Left renal pelvis (tissue), 4 donors: ENCODE measurements around the gene SNAPIN. TPM values are rescaled to one million over a fixed set of nuclear protein-coding genes. Genes with fewer than 3 reads are reported as not detected.
"Not testable (repeated sequence)": the region's sequence is repeated elsewhere in the genome, so short reads cannot be mapped to it uniquely, and the experiment has no call there.

Experiments
- DNase-seq, 4 donors: peaks; one replicate each; pipeline ENCODE4 v3.0.0-alpha.2; 2013; ENCODE audit warnings: low read depth in 4 of 4, low spot score in 3 of 4
- polyA plus RNA-seq, 4 donors: library from polyadenylated mRNA; unstranded; fragments of 120-200 nt; gene quantifications; one replicate each; pipeline ENCODE4 v1.2.1, GENCODE V29; 2013; ENCODE audit not compliant: insufficient read length in 4 of 4

The SNAPIN gene
- polyA plus RNA-seq, 4 donors: 45.9 to 59.5 (median 52.3) TPM

DNA sequence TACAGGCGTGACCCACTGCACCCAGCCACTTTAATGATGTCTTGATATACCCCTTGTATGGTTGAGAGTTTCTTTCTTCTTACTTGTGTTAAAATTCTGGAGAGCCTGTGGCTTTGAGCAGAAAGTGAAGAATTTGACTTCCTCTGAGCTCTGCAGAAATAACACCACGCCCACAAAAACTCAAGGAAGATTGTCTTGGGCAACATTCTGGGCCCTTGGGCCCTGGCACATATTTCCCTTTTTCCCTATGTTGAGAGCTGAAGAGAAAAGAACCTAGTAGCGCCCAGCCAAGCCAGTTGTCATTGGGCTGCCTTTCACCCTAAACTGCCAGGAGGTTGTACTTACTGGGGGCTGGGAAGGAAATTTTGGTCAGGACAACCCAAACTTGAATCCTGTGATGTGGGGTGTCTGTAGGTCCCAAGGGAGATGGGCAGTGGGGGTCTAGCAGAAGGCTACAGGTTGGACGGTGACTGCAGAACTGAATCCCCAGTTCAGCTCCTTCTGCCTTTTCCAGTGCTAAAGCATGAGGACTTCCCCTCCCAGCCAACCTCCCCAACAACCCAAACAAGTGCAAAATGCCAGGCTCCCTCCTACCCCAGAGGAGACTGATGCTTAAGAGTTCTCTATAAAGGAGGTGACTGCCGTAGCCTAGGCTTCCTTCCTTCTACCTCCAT lies 11.7 kb upstream of the SNAPIN start:
- DNase-seq: no peak

- no peak for DNase-seq
Observed at GRCh38 chr1:153647346-153647714, 11.2 kb upstream of the SNAPIN start.

DNA sequence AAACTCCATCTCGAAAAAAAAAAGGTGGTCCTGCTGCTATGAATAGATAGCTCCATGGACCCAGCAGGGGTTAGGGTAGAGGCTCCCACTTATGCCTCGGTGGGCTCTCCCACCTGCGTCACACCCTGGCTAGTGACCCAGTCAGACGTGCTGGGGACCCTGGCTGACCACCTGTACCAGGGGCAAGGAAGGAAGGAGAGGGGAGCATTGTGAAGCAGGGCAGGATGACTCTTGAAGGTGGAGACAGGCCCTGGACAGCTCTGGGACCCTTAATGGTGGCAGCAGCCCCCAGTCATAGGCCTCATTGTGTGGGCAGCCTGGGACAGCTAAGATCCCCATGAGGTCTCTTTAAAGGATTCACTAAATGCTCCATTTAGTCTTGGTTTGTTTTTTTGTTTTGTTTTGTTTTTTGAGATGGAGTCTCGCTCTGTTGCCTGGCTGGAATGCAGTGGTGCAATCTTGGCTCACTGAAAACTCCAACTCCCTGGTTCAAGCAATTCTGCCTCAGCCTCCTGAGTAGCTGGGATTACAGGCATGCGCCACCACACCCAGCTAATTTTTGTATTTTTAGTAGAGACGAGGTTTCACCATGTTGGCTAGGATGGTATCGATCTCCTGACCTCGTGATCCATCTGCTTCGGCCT lies 10.4 kb upstream of the SNAPIN start:
- DNase-seq: no peak

GRCh38 chr1:153649137-153649862 lies 9.2 kb upstream of the SNAPIN start:
- no peak for DNase-seq

DNA sequence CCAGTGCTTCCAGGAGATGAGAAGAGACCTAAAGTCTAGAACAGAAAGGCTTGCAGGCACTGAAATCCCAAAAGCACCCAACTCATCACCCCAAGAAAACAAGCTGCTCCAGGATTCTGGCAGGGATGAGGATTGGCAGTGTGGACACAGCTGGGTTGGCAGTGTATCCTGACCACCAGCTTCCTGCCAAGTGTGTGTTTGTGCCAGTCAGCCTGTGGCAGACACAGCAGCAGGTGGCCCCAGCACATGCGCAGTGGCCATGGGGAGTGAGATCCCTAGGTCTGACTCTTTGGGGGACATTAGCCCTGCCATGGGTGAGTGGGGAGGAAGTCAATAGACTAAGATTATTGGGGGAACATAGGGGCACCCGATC lies 8.7 kb upstream of the SNAPIN start:
- no peak for DNase-seq

DNA sequence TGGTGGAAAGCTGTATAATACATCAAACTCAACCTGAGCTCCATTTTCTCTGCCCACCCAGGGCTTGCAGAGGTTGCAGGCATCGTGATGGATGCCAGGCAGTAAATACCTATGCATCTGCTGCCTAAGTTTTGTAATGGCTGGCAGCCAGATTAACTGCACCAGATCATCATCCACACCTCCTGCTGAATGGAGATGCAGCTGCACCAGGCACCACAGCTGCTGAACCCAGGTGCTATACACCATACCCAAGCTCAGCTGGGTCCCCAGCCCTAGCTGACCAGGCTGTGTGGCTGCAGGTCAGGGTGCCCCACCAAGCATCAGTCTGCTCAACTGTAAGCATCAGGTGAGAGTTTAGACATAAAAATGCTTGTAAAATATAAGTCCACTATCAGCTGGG lies 6.7 kb upstream of the SNAPIN start:
- no peak for DNase-seq

GRCh38 chr1:153652805-153653500 lies 5.5 kb upstream of the SNAPIN start:
- DNase-seq: no peak

GRCh38 chr1:153655333-153655732 lies 3.2 kb upstream of the SNAPIN start:
- no peak for DNase-seq

DNA sequence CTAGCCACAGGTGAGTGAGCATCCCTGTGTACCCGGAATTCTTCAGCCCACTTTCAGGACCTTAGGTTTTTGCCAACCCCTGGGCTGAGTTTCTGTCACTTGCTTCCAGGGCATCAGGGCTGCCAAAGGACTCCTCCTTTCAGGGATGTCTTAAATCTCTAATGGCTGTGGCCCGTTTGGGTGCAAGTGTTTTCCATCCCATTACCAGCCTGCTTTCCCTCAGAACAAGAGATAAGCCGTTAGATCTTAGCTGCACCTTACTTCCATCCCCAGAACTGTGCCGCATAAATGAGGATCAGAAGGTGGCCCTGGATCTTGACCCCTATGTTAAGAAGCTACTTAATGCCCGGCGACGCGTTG lies 652 bp downstream of the SNAPIN start:
- no peak for DNase-seq

GRCh38 chr1:153659656-153660055 lies 1.2 kb downstream of the SNAPIN start:
- no peak for DNase-seq

GRCh38 chr1:153661111-153661708 lies 2.7 kb downstream of the SNAPIN start:
- no peak for DNase-seq

- DNase-seq: no peak
Observed at GRCh38 chr1:153662269-153662668, 3.8 kb downstream of the SNAPIN start.

- no peak for DNase-seq
Observed at GRCh38 chr1:153663211-153663610, 4.7 kb downstream of the SNAPIN start.

DNA sequence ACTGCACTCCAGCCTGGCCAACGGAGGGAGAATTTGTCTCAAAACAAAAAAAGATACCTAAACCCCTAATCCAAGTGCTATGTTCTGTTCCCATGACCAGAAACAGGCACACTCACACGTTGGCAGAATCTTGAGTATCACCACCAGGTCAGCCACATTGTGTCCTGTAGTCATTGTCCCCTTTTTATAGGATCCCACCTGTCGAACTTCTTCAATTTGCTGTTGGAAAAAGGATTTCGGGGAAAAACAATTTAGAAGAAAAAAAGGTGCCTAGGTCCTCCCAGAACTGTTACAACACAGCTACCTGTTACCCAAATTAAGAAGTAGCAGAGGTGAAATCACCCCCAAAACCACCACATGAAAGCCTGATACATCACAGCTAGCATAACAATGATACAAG lies 8.9 kb downstream of the SNAPIN start:
- no peak for DNase-seq

DNA sequence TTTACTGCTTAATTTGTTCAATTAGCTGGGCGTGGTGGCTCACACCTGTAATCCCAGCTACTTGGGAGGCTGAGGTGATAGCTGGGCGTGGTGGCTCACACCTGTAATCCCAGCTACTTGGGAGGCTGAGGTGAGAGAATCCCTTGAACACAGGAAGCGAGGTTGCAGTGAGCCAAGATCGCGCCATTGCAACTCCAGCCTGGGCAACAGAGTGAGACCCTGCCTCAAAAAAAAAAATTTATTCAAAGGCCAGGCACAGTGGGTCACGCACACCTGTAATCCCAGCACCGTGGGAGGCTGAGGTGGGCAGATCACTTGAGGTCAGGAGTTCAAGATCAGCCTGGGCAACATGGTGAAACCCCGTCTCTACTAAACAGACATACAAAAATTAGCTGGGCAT lies 10.2 kb downstream of the SNAPIN start:
- DNase-seq: not testable (repeated sequence)

DNA sequence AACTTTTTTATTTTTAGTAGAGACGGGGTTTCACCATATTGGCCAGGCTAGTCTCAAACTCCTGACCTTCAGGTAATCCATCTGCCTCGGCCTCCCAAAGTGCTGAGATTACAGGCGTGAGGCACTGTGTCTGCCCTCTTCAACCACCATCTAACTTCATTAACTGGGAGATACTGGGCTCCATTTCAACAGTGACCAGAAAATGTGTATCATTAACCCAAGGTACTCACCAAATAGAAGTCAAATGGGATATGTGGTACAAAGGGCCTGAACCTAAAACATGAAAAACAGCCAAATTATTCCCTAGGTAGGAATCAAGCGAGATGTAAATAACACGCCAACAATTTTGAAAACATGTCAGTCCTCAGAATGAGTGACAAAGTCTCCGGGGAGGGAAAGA lies 11.1 kb downstream of the SNAPIN start:
- no peak for DNase-seq

DNA sequence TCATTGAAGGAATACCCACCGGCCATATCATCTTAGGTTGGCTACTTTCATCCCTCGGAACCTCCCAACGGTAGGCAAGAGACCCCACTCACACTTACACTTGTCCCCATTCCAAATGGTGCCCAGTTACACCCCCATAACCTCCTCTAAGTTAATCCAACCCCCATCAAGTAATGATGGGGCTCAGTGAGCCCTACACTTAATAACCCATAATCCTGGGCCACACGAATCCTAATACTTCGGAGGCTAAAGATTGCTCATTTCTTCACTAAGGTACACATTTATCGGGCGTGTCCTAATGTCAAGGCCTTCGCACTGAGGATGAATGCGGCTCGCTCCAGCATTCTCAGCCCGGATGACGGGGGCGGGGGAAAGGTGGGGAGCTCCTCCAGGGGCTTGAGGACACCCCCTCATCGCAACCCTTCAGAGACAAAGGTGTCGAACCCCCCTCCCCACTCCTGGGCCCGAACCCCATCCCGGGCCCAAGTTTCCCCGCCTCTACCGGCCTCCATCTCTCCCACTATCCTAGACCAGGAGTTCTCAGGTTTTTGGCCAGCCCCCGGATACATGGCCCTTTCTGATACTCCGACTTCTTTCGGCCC lies 11.9 kb downstream of the SNAPIN start:
- no peak for DNase-seq

GRCh38 chr1:153670859-153671627 lies 12.5 kb downstream of the SNAPIN start, which contains the start of gene ILF2:
Gene ILF2, minus strand, starts transcription at chr1:153670993. Its CDS starts 71 bp downstream, at chr1:153670922.
- DNase-seq: peak; percentile 98 to 99 (median 98)

DNA sequence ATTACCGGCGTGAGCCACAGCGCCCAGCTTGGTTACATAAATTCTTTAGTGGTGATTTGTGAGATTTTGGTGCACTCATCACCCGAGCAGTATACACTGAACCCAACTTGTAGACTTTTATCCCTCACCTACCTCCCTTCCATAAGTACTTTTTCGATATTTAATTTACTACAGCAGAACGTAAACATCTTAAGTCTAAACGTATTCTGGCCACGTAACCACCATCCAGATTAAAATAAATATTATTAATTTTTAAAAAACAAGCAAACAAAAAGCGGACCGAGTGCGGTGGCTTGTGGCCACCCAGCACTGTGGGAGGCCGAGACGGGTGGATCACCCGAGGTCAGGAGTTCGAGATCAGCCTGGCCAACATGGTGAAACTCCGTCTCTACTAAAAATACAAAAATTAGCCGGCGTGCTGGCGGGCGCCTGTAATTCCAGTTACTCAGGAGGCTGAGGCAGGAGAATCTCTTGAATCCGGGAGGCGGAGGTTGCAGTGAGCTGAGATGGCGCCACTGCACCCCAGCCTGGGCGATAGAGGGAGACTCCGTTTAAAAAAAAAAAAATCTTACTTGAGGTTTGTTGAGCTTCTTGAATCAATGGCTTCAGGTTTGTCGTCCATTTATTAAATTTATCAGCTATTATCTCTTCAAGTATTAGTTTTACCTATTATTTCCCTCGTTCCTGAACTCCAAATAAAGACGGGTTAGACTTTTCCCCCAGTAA lies 13.3 kb downstream of the SNAPIN start:
- not testable (repeated sequence) for DNase-seq
